Parathyroid adenoma (tissue), 2 donors: ENCODE measurements around the gene GRAP2.
"Not testable (repeated sequence)": the region's sequence is repeated elsewhere in the genome, so short reads cannot be mapped to it uniquely, and the experiment has no call there.

Experiments used
- H2AFZ ChIP-seq: fragments of 300-600 bp; sonication (generic); one replicate; pipeline ENCODE4 v1.7.0; 2017; ENCODE audit warnings: antibody characterized with exemption, mild to moderate bottlenecking
- H3K27ac ChIP-seq: fragments of 300-600 bp; sonication (generic); one replicate; pipeline ENCODE4 v1.7.0; 2017
- H3K27me3 ChIP-seq: fragments of 300-600 bp; sonication (generic); one replicate; pipeline ENCODE4 v1.7.0; 2017; ENCODE audit warnings: low read length; ENCODE audit not compliant: control insufficient read depth, insufficient read depth
- H3K36me3 ChIP-seq: fragments of 300-600 bp; sonication (generic); one replicate; pipeline ENCODE4 v1.7.0; 2017; ENCODE audit warnings: low read length; ENCODE audit not compliant: control insufficient read depth, insufficient read depth
- H3K4me1 ChIP-seq: fragments of 300-600 bp; sonication (generic); one replicate; pipeline ENCODE4 v1.7.0; 2017; ENCODE audit warnings: control low read depth
- H3K4me2 ChIP-seq: fragments of 300-600 bp; sonication (generic); one replicate; pipeline ENCODE4 v1.7.0; 2017; ENCODE audit warnings: low read length
- H3K4me3 ChIP-seq: fragments of 300-600 bp; sonication (generic); one replicate; pipeline ENCODE4 v1.7.0; 2017; ENCODE audit warnings: low read depth, low read length
- H3K79me2 ChIP-seq: fragments of 300-600 bp; sonication (generic); one replicate; pipeline ENCODE4 v1.7.0; 2017; ENCODE audit warnings: control low read depth
- H3K9ac ChIP-seq: fragments of 300-600 bp; sonication (generic); one replicate; pipeline ENCODE4 v1.7.0; 2017; ENCODE audit warnings: mild to moderate bottlenecking
- H3K9me3 ChIP-seq: fragments of 300-600 bp; sonication (generic); one replicate; pipeline ENCODE4 v1.7.0; 2017; ENCODE audit warnings: low read length; ENCODE audit not compliant: control insufficient read depth
- CTCF ChIP-seq: fragments of 300-600 bp; sonication (generic); IDR thresholded peaks from one replicate; pipeline ENCODE4 v1.7.0; 2017; ENCODE audit warnings: antibody characterized with exemption, mild to moderate bottlenecking
- donor health status: primary hyperparathyroidism.

Gene GRAP2

GRCh38 chr22:39859903-39860588 is 40.8 kb upstream of the GRAP2 start:
- H3K4me2 ChIP-seq: no peak overlapping the region
- H2AFZ ChIP-seq: no peak overlapping the region
- no peaks in the 10 kb centered on the region for H3K79me2 ChIP-seq
- no peaks in the 10 kb centered on the region for H3K4me1 ChIP-seq
- no peak overlapping the region for H3K4me3 ChIP-seq
- no peak overlapping the region for H3K27ac ChIP-seq
- no peak overlapping the region for H3K9ac ChIP-seq
- H3K9me3 ChIP-seq: no peaks in the 10 kb centered on the region
- TF ChIP-seq CTCF: no peak
- no peaks in the 10 kb centered on the region for H3K36me3 ChIP-seq
- H3K27me3 ChIP-seq: no peaks in the 10 kb centered on the region

- Histone ChIP-seq H3K9me3 (no peaks in the 10 kb centered on the region), H2AFZ (no peak overlapping the region), H3K9ac (no peak overlapping the region), H3K27ac (no peak overlapping the region), H3K79me2 (no peaks in the 10 kb centered on the region), H3K4me3 (no peak overlapping the region), H3K36me3 (no peaks in the 10 kb centered on the region), H3K27me3 (no peaks in the 10 kb centered on the region), H3K4me2 (no peak overlapping the region), H3K4me1 (no peaks in the 10 kb centered on the region)
- no peak for TF ChIP-seq CTCF
Measured at GRCh38 chr22:39868741-39869140, 32.1 kb upstream of the GRAP2 start.

GRCh38 chr22:39869797-39870196 is 31.1 kb upstream of the GRAP2 start:
- H2AFZ ChIP-seq, H3K36me3 ChIP-seq, H3K9ac ChIP-seq, H3K9me3 ChIP-seq, H3K27ac ChIP-seq, H3K79me2 ChIP-seq, H3K4me3 ChIP-seq, H3K27me3 ChIP-seq, H3K4me1 ChIP-seq, H3K4me2 ChIP-seq: not testable (repeated sequence)

GRCh38 chr22:39871008-39871798 is 29.7 kb upstream of the GRAP2 start:
- no peak for TF ChIP-seq CTCF
- Histone ChIP-seq H3K4me1 (no peaks in the 10 kb centered on the region), H3K4me2 (no peak overlapping the region), H3K36me3 (no peaks in the 10 kb centered on the region), H3K9me3 (no peaks in the 10 kb centered on the region), H3K79me2 (no peaks in the 10 kb centered on the region), H2AFZ (no peak overlapping the region), H3K4me3 (no peak overlapping the region), H3K9ac (no peak overlapping the region), H3K27ac (no peak overlapping the region), H3K27me3 (no peaks in the 10 kb centered on the region)

- H3K4me2 ChIP-seq: no peak overlapping the region
- H3K36me3 ChIP-seq: no peaks in the 10 kb centered on the region
- no peak for TF ChIP-seq CTCF
- no peak overlapping the region for H3K4me3 ChIP-seq
- H2AFZ ChIP-seq: no peak overlapping the region
- H3K9me3 ChIP-seq: no peaks in the 10 kb centered on the region
- H3K27ac ChIP-seq: no peak overlapping the region
- no peaks in the 10 kb centered on the region for H3K4me1 ChIP-seq
- H3K27me3 ChIP-seq: no peaks in the 10 kb centered on the region
- H3K79me2 ChIP-seq: no peaks in the 10 kb centered on the region
- H3K9ac ChIP-seq: no peak overlapping the region
Measured at GRCh38 chr22:39872548-39872947, 28.3 kb upstream of the GRAP2 start.
